GM21717 (cell line): ENCODE results near the gene C2CD3.

Experiments
- ATAC-seq: cut with Tn5 transposase; IDR thresholded peaks from one replicate; pipeline ENCODE4 v1.9.1; 2021; ENCODE audit warnings: mild to moderate bottlenecking, moderate library complexity; ENCODE audit not compliant: unreplicated experiment

C2CD3 gene

GRCh38 chr11:73983741-73984538 lies 186.9 kb downstream of the C2CD3 start:
- ATAC-seq, result no peak

DNA sequence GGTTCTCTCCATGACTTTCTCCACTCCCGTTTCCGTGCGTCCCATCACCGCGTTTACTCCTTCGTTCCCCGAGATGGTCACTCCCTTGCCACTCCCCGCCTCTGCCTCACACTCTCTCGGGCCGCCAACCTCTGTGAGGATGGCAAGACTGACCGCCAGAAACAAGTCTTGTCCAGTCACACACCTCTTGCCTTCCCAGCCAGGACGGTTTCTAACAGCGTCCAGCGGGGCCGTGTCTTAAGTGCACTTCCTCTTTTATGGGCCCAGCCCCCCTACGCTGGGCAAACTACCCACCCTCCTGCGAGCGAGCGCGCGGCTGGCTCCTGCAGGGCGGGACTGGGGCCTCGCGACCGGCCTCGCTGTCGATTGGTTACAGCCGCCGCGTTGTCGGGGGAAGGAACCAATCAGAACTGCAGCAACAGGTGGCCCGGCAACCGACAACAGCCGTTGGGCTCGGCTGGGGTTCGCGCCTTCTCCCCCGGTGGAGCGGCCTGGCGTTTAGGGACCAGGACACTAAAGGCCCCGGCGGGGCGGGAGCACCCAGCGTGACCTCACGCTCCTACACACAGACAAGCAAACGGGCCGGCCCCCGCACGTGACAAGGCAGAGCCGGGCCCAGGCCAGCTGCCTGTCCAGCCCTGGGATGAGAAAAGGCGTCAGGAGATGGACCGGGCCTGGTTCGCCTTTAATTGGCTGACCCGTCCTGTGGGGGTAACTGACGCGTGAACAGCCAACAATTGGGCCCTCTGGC lies 187.6 kb downstream of the C2CD3 start:
- ATAC-seq, result peak; percentile 65

DNA sequence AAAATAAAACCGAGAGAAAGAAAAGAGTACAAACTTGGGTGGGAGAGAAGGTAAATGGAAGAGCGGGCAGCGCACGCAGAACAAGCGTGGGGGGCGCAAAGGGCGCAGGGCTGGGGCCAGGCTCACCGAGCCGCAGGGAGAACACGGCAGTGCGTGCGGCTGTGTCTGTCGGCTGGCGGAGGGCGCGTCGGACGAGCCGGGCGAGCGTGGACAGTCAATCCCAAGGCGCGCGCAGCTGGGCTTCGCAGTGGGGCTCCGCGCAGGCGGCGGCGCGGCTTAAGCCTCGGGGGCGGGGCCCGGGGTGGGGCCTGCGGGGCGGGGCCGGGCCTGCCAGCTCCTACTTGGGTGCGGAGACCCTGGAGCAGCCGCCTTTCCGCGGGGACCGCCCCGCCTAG lies 188.2 kb downstream of the C2CD3 start, which contains the start of gene UCP2:
TSS of gene UCP2 (minus strand) at position 249 of the 395 bp plus-strand sequence. CDS start 4,465 bp downstream, outside the sequence.
- peak; percentile 47 for ATAC-seq

DNA sequence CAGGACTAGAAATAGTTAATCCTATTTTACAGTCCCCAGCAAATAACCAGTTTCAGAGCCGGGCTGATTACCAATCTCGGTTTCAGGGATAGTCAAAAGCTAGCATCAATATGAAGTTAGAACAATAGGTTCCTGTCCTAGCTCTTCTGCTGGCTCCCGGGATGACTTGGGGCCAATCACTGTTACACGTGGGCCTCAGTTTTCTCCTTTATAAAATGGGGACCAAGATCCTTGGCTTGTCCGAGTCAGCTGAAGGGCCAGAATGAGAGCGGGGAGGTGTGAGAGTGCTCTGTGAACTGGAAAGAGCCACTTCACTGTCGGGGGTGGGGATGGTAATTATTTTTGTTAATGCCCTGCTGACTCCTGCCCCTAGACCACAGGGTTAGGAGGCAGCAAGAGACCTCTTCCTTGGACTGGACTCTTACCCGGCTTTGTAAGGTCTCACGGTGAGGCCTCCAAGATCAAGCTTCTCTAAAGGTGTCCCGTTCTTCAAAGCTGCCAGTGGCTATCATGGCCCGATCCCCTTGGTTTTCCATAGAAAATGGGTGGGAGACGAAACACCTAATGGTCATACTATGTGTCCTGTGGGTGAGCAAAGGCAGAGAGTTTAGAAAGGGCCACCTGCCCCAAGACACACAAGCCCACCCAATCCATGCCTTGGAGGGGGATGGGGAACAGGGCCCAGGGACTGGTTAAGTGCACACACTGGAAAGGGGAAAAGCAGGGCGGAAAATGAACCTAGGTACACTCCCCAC lies 189.6 kb downstream of the C2CD3 start:
- ATAC-seq, result no peak

DNA sequence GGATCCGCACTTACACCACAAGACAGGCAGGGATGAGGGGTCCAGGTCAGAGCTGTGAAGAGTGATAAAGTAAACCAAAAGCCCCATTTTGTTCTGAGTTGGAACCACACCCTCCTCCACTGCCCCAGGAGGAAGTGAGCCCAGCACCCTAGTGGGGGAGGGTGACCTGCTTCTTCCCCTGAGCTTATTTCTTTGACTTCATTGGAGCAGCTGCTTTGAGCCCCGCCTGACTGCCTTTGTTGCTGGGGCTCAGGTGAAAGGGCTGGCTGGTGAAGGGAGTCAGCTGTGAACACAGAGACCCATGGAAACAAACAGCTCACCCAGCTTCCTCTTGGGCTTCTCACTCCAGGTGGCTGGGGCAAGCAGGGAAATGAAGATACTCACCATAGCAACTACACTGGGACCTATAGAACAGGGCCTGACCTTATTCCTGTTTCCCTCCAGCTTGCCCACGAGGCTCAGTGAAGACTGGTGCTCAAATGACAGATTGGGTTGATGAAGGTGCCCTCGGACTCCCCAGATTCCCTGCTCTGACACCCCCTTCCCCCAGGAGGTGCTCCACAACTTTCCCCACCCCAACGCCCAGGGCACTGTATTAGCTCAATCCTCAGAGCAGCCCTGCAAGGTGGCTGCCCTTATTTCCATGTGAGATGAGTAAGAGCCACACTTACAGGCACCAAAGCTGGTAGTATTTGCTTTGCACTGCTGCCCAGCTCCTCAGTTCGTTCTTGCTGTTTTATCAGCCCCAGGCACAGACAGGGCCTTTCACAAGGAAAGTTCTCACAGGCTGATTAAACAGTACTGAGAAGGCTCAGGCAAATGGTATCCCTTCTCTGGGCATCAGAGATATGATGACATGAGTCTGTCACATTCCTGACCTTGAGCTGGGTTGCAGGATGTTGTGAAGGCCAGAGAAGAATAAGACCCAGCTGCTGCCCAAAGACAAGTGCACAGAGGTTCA lies 190.5 kb downstream of the C2CD3 start:
- peak; percentile 43 for ATAC-seq

- ATAC-seq, result no peak
These were observed 192.2 kb downstream of the C2CD3 start for GRCh38 chr11:73978576-73979086.

- no peak for ATAC-seq
These were observed 192.8 kb downstream of the C2CD3 start for GRCh38 chr11:73977856-73978519.

DNA sequence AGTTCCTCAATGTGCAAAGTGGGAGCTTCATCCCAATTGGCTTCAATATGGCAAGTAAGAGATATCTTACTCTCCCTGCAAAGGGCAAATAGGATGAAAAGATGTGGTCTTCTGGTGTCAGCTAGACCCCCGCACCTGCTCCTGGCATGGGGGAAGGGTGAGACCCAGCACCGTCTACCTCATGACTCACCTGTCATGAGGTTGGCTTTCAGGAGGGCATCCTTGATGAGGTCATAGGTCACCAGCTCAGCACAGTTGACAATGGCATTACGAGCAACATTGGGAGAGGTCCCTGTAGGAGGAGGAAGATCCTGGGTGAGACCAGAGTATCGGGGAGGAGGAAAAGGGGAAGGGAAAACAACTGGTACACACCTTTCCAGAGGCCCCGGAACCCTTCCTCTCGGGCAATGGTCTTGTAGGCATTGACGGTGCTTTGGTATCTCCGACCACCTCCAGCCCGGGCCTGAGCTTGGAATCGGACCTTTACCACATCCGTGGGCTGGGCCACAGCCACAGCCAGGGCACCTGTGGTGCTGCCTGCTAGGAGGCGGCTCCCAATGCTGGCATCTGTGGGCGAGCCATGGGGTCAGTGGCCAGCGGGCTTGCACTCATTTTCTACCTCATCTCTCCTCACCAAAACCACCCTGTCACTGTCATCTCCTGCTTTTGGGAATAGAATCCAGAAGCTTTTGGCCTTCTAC lies 194.2 kb downstream of the C2CD3 start:
- no peak for ATAC-seq

- no peak for ATAC-seq
These were observed 195.4 kb downstream of the C2CD3 start for GRCh38 chr11:73975479-73975757.

DNA sequence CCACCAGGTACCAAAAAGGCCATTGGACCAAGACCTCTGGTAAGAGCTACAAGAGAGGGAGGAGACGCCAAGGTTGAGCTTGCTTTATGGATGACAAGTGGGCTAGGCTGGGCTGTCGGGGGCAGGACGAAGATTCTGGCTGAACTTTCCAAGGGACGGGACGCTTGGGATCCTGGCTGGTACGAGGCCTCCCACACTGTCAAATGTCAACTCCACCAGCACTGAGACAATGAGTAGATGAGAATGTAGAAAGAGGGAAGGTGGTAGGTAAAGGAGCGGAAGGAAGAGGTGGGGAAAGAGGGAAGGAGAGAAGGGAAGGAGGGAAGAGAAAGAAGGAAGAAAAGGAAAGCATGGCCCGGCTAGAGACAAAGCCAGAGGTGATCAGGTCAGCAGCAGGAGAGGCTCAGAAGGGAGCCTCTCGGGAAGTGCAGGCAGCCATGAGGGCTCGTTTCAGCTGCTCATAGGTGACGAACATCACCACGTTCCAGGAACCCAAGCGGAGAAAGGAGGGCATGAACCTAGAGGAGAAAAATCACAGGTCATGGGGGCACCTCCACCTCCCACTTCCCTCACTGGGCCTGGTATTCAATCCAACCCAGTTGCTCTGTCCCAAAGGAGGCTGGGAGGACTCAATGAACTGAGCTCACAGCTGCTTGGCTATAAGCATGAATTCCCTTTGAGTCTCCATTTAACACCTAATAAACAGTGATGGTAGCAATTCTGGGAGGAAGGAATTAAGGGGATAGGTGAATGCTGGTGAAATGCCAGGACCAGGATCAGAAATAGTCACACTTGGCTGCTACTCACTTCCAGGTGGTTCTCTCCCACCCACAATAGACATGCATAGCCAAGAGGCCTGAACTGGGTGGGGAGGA lies 196.0 kb downstream of the C2CD3 start:
- ATAC-seq, result no peak

- no peak for ATAC-seq
These were observed 198.0 kb downstream of the C2CD3 start for GRCh38 chr11:73972620-73973449.

- no peak for ATAC-seq
These were observed 198.6 kb downstream of the C2CD3 start for GRCh38 chr11:73972187-73972586.

GRCh38 chr11:73971175-73971719 lies 199.6 kb downstream of the C2CD3 start:
- ATAC-seq, result no peak

GRCh38 chr11:73969991-73970800 lies 200.6 kb downstream of the C2CD3 start:
- ATAC-seq, result no peak

DNA sequence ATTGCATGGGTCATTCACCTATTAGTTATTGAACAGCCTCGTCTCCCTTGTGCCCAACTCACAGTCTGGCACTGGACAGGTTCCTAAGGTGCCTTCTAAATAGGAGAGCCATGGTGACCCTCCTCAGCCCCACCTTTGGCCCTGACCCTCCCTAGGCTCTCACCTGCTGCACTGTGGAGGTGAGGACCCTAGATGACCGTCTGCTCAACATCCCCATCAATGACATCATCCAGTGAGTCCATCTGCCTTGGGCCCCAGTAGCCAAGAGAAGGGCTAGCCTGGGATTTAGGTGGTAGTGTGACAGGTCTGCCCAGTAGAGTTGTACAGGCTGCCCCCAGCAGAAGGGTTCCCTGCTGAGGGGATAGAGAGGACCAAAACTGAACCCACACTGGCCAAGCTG lies 201.7 kb downstream of the C2CD3 start:
- no peak for ATAC-seq

DNA sequence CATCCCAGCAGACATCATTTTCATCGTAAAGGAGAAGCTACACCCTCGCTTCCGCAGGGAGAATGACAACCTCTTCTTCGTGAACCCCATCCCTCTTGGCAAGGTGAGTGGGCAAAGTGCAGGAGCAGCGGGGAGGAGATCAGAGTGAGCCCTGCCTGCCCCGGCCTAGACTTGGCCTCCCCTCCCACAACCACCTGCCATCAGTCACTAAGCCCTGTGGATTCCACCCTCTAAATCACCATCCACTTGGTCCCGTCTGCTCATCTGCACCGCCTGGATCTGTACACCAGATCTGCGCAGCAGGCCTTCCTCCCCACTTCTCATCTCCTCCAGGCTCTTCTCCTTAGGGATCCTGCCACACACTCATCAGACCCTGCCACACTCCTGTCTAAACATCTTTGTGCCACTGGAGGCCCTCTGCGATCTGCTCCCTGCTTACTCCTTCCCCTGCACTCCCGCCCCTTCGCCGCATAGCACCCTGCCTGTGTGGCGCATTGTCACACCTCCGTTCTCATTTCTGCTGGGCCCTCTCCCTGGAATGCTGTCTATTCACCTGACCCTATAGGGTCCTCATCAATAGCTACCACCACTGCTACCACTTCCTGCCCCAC lies 202.3 kb downstream of the C2CD3 start:
- no peak for ATAC-seq
